KBM-7 (cell line): Measurements from ENCODE around the gene DGKH.

Experiments
- DNase-seq: peaks from one replicate; pipeline ENCODE4 v3.0.0-alpha.2; 2015
- in situ Hi-C: fragments of 300-500 bp; cut with MboI; formaldehyde crosslinking; loops from 2 replicates; pipeline ENCODE4 v1.14.3; 2020; ENCODE audit warnings: low sequenced_read_pairs, low pct_unique_long_range_greater_than_20kb, mixed read lengths

The DGKH gene

DNA sequence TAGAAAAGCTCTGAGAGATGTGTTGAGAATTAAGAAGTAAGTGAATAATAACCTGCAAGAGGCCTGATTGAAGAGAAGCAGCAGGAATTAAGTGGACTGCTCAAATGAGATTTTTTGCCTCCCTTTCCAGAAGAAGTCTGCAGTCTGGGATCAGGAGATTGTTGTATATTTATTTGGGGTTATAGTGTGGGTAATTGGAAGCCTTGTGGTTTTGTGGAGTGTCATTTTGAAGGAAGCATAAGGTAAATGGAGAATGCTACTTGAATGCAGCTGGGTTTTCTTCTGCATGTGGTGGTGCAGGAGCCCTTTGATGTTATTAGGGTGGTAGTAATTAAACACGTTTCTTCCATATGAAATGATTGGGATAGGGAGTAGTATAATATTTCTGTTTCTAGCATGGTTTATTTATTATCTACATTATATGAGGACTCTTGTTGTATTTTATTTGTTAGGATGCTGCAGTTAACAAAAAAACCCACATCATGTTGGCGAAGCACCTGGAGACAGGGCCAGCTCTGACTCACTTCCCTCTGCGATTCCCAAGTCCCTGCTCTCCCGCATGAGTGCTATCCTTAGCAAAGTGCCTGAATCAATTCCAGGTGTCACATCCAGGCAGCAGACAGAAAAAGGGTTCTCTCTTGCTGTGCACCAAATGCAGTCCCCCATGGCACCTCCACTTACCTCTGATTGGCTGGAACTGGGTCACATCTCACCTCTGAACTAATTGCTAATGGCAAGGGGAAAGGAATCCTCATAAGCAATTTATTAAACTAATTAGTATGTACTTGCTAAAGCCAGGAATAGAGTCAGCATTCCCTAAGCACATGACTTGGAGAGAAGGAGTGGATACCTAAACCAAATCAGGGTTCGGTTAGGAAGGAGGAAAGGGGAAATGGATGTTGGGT is 54.8 kb downstream of the DGKH start:
- in situ Hi-C loops: loop anchor here (25.0 kb wide), 1 partner anchor 441 kb away; no protein-coding TSS in a partner anchor
- DNase-seq: no peak

DNA sequence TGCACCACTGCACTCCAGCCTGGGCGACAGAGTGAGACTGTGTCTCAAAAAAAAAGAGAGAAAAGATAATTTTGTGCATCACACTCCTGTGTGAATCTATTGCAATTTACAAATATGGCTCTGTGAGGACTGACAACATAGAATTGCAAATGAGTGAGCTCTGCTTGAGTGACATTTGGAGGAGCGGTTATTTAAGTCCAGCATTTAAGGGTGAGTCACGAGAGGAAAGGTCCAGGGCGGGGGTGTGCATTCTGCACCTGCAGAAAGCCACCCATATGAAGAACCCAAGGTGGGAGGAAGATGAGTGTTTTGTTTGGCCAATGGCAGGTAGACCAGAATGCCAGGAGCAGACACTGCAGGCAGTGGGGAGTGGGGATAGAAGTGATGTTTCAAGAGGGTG is 58.5 kb downstream of the DGKH start:
- in situ Hi-C loops: loop anchor here (25.0 kb wide), 1 partner anchor 445 kb away; no protein-coding TSS in a partner anchor
- no peak for DNase-seq

DNA sequence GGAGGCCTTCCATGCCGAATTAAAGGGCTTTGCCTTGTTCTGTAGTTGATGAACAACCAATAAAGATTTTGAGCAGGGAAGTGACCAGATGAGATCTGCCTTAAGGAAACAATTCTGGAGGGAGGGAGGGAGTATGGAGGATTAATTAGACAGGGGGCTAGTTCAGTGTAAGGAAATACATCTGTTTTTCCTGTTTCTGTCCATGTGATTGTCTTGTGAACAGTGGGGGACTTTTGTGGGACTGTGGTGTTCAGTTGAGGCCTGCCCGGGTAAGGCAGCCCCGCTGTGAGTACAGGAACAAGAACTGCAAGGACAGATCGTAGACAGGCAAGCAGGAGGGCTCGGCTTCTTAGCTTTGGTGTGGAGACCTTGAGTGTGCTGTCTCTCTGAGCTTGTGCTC is 59.0 kb downstream of the DGKH start:
- no peak for DNase-seq
- in situ Hi-C loops: loop anchor here (25.0 kb wide), 1 partner anchor 445 kb away; no protein-coding TSS in a partner anchor

GRCh38 chr13:42108217-42108616 is 59.8 kb downstream of the DGKH start:
- DNase-seq: no peak
- in situ Hi-C loops: loop anchor here (25.0 kb wide), 1 partner anchor 446 kb away; no protein-coding TSS in a partner anchor

- in situ Hi-C loops: loop anchor here (25.0 kb wide), 1 partner anchor 448 kb away; no protein-coding TSS in a partner anchor
- DNase-seq: no peak
These were observed 61.5 kb downstream of the DGKH start for GRCh38 chr13:42109957-42110356.

GRCh38 chr13:42110410-42111155 is 62.1 kb downstream of the DGKH start:
- DNase-seq: peak; percentile 90
- in situ Hi-C loops: loop anchor here (25.0 kb wide), 1 partner anchor 448 kb away; no protein-coding TSS in a partner anchor

DNA sequence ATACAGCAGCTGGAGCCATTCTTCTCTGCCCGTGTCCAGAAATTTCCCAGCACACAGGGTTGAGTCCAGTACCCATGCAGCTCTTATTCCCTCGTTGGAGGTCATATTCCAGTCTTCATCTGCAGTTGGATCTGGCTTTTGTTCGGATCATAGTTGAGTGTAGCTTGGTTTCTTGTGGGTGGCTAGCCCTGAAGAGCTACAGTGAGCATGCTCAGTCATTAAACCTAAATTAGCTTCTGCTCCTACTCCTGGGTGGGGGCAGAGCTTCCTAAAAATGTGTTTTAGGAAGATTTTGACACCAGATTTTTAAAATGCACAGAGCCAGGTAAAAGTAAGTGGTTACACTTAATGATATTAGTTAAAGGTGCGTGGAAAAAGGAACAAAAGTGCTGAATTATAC is 64.4 kb downstream of the DGKH start:
- DNase-seq: no peak
- in situ Hi-C loops: loop anchor here (25.0 kb wide), 1 partner anchor 451 kb away; no protein-coding TSS in a partner anchor

DNA sequence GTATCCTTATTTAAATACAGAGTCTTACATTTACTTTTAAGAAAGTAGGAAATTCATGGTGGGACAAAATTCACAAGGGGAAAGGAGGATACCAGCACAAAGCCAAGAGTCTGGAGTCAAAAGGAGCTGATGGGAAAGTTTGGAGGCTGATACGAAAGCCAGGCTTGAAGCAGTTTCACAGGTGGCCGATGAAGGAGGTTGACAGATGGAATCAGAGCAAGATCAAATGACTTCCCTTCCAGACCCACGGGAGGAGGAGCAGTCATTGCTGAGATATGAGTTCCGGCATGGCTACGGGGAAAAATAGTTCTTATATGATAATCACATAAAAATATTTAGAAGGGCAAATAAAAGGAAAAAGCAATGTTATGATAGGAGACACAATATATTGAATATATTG is 65.0 kb downstream of the DGKH start:
- DNase-seq: no peak
- in situ Hi-C loops: loop anchor here (25.0 kb wide), 1 partner anchor 451 kb away; no protein-coding TSS in a partner anchor

- in situ Hi-C loops: loop anchor here (25.0 kb wide), 1 partner anchor 452 kb away; no protein-coding TSS in a partner anchor
- DNase-seq: no peak
These were observed 65.8 kb downstream of the DGKH start for GRCh38 chr13:42114278-42114677.

GRCh38 chr13:42114912-42115311 is 66.5 kb downstream of the DGKH start:
- in situ Hi-C loops: loop anchor here (25.0 kb wide), 1 partner anchor 453 kb away; no protein-coding TSS in a partner anchor
- DNase-seq: peak; percentile 32

DNA sequence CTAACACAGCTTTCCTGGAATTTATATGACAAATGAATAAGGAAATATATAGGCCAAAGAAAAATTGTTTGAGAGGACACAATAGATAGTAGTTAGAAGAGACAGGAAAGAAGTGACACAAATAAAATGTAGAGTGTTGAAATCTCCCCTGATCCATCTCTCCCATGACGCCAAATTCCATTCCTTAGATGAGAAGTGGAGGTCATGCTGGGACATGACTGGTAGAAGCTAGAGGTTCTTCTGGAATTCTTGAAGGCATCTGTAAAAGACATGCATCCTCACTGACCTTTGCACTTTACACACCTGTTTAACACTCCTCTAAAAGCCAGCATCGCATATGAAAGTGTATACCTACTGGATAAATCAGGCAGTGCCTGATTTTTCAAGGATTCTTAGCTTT is 67.8 kb downstream of the DGKH start:
- in situ Hi-C loops: loop anchor here (25.0 kb wide), 1 partner anchor 454 kb away; no protein-coding TSS in a partner anchor
- DNase-seq: no peak

DNA sequence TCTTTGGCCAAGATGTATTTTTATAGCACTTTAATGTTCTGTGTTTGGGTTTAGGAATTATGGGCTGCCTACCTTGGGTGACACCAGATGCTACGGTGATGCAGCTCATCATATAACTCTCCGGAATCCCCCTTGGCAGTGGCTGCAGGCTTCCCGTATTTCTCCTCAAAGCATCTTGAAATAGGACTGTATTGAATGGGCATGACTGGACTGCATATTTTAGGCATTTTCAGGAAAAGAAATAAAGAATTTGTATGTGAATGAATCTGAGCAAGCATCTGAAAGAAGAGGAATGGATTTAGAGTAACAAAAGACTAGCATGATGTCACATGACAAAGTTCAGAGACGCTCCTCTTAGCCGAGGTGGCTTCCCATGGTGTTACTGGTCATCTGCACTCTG is 70.6 kb downstream of the DGKH start:
- in situ Hi-C loops: loop anchor here (25.0 kb wide), 1 partner anchor 457 kb away; no protein-coding TSS in a partner anchor
- DNase-seq: no peak

GRCh38 chr13:42119875-42120274 is 71.4 kb downstream of the DGKH start:
- in situ Hi-C loops: loop anchor here (25.0 kb wide), 1 partner anchor 458 kb away; no protein-coding TSS in a partner anchor
- no peak for DNase-seq

- DNase-seq: no peak
- in situ Hi-C loops: loop anchor here (25.0 kb wide), 1 partner anchor 461 kb away; no protein-coding TSS in a partner anchor
These were observed 75.2 kb downstream of the DGKH start for GRCh38 chr13:42123600-42123999.

GRCh38 chr13:42125046-42125445 is 76.6 kb downstream of the DGKH start:
- no peak for DNase-seq
- in situ Hi-C loops: no loop called here

GRCh38 chr13:42127047-42127446 is 78.6 kb downstream of the DGKH start:
- no peak for DNase-seq
- in situ Hi-C loops: no loop called here

DNA sequence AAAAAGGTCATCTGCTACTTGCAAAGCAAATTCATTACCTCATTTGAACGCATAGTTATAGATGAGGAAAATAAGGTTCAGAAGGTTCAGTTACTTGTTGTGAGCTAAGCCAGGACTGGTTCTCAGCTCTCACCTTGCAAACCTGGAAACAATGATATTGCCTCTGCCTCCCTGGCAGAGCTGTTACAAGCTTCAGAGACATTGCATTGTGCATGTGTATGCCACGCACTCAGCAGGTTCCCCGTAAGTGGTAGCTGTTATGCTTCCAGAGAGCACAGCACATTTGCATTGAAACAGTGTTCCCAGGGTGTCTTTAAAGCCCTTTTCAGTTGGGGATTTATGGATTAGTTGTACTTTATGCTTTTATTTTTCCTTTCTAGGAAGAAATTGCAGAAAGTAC is 80.6 kb downstream of the DGKH start:
- in situ Hi-C loops: no loop called here
- no peak for DNase-seq

- in situ Hi-C loops: no loop called here
- no peak for DNase-seq
These were observed 88.1 kb downstream of the DGKH start for GRCh38 chr13:42136518-42136917.

- DNase-seq: no peak
- in situ Hi-C loops: no loop called here
These were observed 89.5 kb downstream of the DGKH start for GRCh38 chr13:42137856-42138537.
